HL-60 (cell line): Measurements from ENCODE around the gene RBBP8.

Source experiments
- DNase-seq, 2 experiments: peaks; one replicate each; pipeline ENCODE4 v3.0.0-alpha.2; 2010 to 2020; ENCODE audit warnings: low read depth in 1 of 2, low spot score in 1 of 2
- H3K27ac ChIP-seq: fragments of 250-450 bp; sonication (Bioruptor Pico); replicated peaks from 2 replicates; pipeline ENCODE4 v1.5.1; 2020; ENCODE audit warnings: mild to moderate bottlenecking, moderate library complexity
- H3K27me3 ChIP-seq: fragments of 250-450 bp; sonication (Bioruptor Pico); 2 replicates; pipeline ENCODE4 v1.5.1; 2021; ENCODE audit warnings: mild to moderate bottlenecking, moderate library complexity; ENCODE audit not compliant: insufficient read depth, poor library complexity, severe bottlenecking
- H3K4me3 ChIP-seq: replicated peaks from 2 replicates; pipeline ENCODE4 v1.5.1; 2011; ENCODE audit warnings: mild to moderate bottlenecking, control low read depth, low read length; ENCODE audit not compliant: insufficient read depth
- CTCF ChIP-seq: IDR thresholded peaks from one replicate; pipeline ENCODE4 v1.5.1; 2011; ENCODE audit warnings: low read length, control low read depth, inconsistent platforms; ENCODE audit not compliant: insufficient read depth
- GABPA ChIP-seq: IDR thresholded peaks from 2 replicates; pipeline ENCODE4 v1.6.1; 2012; ENCODE audit warnings: low read depth
- POLR2AphosphoS5 ChIP-seq: IDR thresholded peaks from 2 replicates; pipeline ENCODE4 v1.6.1; 2012; ENCODE audit warnings: low read depth
- REST ChIP-seq: IDR thresholded peaks from 2 replicates; pipeline ENCODE4 v1.6.1; 2012; ENCODE audit warnings: low read depth; ENCODE audit not compliant: insufficient replicate concordance
- SPI1 ChIP-seq: IDR thresholded peaks from 2 replicates; pipeline ENCODE4 v1.6.1; 2012; ENCODE audit warnings: low read depth, mild to moderate bottlenecking, borderline replicate concordance

RBBP8 gene

GRCh38 chr18:22983175-22983574 is 50.0 kb downstream of the RBBP8 start:
- Histone ChIP-seq H3K4me3 (no peak overlapping the region), H3K27ac (no peak overlapping the region), H3K27me3 (no peaks in the 10 kb centered on the region)
- TF ChIP-seq SPI1: no peak
- TF ChIP-seq REST: no peak
- no peak for TF ChIP-seq POLR2AphosphoS5
- TF ChIP-seq CTCF: no peak
- no peak for TF ChIP-seq GABPA
- peak in 1 of 2 experiments; percentile 3 for DNase-seq

GRCh38 chr18:22985250-22985649 is 52.1 kb downstream of the RBBP8 start:
- no peak overlapping the region for H3K27ac ChIP-seq
- no peak overlapping the region for H3K4me3 ChIP-seq
- no peak for DNase-seq
- H3K27me3 ChIP-seq: no peaks in the 10 kb centered on the region
- TF ChIP-seq CTCF (no peak), GABPA (no peak), SPI1 (no peak), POLR2AphosphoS5 (no peak), REST (no peak)

- Histone ChIP-seq H3K27me3 (no peaks in the 10 kb centered on the region), H3K4me3 (no peak overlapping the region), H3K27ac (no peak overlapping the region)
- TF ChIP-seq POLR2AphosphoS5 (no peak), GABPA (no peak), SPI1 (no peak), CTCF (no peak), REST (no peak)
- DNase-seq: no peak
These were observed 54.5 kb downstream of the RBBP8 start for GRCh38 chr18:22987547-22988189.
